Hepatocyte (in vitro differentiated cells): ENCODE data around the gene N4BP2L2. TPM values are rescaled to one million over a fixed set of nuclear protein-coding genes. Genes with fewer than 3 reads are reported as not detected.

Experiments
- DNase-seq: peaks from one replicate; pipeline ENCODE4 v3.0.0-alpha.2; 2016; ENCODE audit warnings: low spot score
- H2AFZ ChIP-seq: fragments of 200-600 bp; sonication (generic); 2 replicates; pipeline ENCODE4 v1.6.0; 2016; ENCODE audit warnings: antibody characterized with exemption, mild to moderate bottlenecking
- H3K27ac ChIP-seq: fragments of 200-600 bp; sonication (generic); 2 replicates; pipeline ENCODE4 v1.5.1; 2016; ENCODE audit warnings: mild to moderate bottlenecking
- H3K27me3 ChIP-seq: fragments of 200-600 bp; sonication (generic); 2 replicates; pipeline ENCODE4 v1.6.1; 2016
- H3K36me3 ChIP-seq: fragments of 200-600 bp; sonication (generic); replicated peaks from 2 replicates; pipeline ENCODE4 v1.5.1; 2016; ENCODE audit warnings: low read depth; ENCODE audit not compliant: insufficient read depth
- H3K4me1 ChIP-seq: fragments of 200-600 bp; sonication (generic); 2 replicates; pipeline ENCODE4 v1.5.1; 2016; ENCODE audit warnings: mild to moderate bottlenecking, moderate library complexity; ENCODE audit not compliant: insufficient read depth
- H3K4me2 ChIP-seq: fragments of 200-600 bp; sonication (generic); 2 replicates; pipeline ENCODE4 v1.6.0; 2016
- H3K4me3 ChIP-seq: fragments of 200-600 bp; sonication (generic); 2 replicates; pipeline ENCODE4 v1.5.1; 2016; ENCODE audit warnings: mild to moderate bottlenecking
- H3K79me2 ChIP-seq: fragments of 200-600 bp; sonication (generic); 2 replicates; pipeline ENCODE4 v1.6.0; 2017; ENCODE audit warnings: mild to moderate bottlenecking
- H3K9me2 ChIP-seq: fragments of 200-600 bp; sonication (generic); replicated peaks from 2 replicates; pipeline ENCODE4 v1.6.0; 2017; ENCODE audit warnings: mild to moderate bottlenecking; ENCODE audit not compliant: insufficient read depth
- H3K9me3 ChIP-seq: fragments of 200-600 bp; sonication (generic); 2 replicates; pipeline ENCODE4 v1.5.1; 2016; ENCODE audit warnings: low read depth, mild to moderate bottlenecking
- H4K20me1 ChIP-seq: fragments of 200-600 bp; sonication (generic); 2 replicates; pipeline ENCODE4 v1.6.0; 2016; ENCODE audit warnings: mild to moderate bottlenecking; ENCODE audit not compliant: insufficient read depth, poor library complexity, severe bottlenecking
- CTCF ChIP-seq: fragments of 200-600 bp; sonication (generic); IDR thresholded peaks from 2 replicates; pipeline ENCODE4 v1.5.1; 2016; ENCODE audit warnings: antibody characterized with exemption, mild to moderate bottlenecking; ENCODE audit not compliant: poor library complexity
- EZH2 ChIP-seq: fragments of 200-600 bp; sonication (generic); IDR thresholded peaks from 2 replicates; pipeline ENCODE4 v1.6.1; 2016; ENCODE audit warnings: antibody characterized with exemption, mild to moderate bottlenecking, borderline replicate concordance
- EZH2phosphoT487 ChIP-seq: fragments of 200-600 bp; sonication (generic); IDR thresholded peaks from one replicate; pipeline ENCODE4 v1.6.1; 2018; ENCODE audit warnings: antibody characterized with exemption, mild to moderate bottlenecking, low read depth, moderate library complexity; ENCODE audit not compliant: unreplicated experiment, severe bottlenecking
- WGBS: methylation state at CpG from one replicate; pipeline ENCODE4 v1.1.6; 2016; ENCODE audit warnings: low lambda C conversion rate; ENCODE audit errors: missing lambda C conversion rate; 5-methylcytosine and 5-hydroxymethylcytosine counted together
- polyA plus RNA-seq: library from polyadenylated mRNA; unstranded; fragments of >200 nt; fragmentation: Nextera tagmentation; extraction: Ambion mirVana; gene quantifications from 2 replicates; pipeline ENCODE4 v1.2.1, GENCODE V29; 2016
- total RNA-seq: library from RNA; depleted of rRNA; stranded (reverse); fragments of >200 nt; gene quantifications from 2 replicates; pipeline ENCODE4 v1.2.3, GENCODE V29; 2014

The N4BP2L2 gene
- total and polyA plus RNA-seq, 2 experiments from 2014 or later: 102 to 138 TPM

GRCh38 chr13:32390048-32390447 is 148.5 kb downstream of the N4BP2L2 start:
- Histone ChIP-seq H3K27me3 (no peaks in the 10 kb centered on the region), H3K27ac (no peak overlapping the region), H3K4me1 (no peaks in the 10 kb centered on the region), H3K9me2 (no peaks in the 10 kb centered on the region), H3K36me3 (no peaks in the 10 kb centered on the region), H3K4me2 (no peak overlapping the region), H3K79me2 (no peaks in the 10 kb centered on the region), H4K20me1 (no peaks in the 10 kb centered on the region), H2AFZ (no peak overlapping the region), H3K4me3 (no peak overlapping the region), H3K9me3 (no peaks in the 10 kb centered on the region)
- 88% methylated on average over 4 of the region's 4 CpGs for WGBS
- no peak for DNase-seq
- TF ChIP-seq EZH2 (no peak), EZH2phosphoT487 (no peak), CTCF (no peak)

- no peaks in the 10 kb centered on the region for H3K9me2 ChIP-seq
- H3K79me2 ChIP-seq: no peaks in the 10 kb centered on the region
- no peak for DNase-seq
- H3K27ac ChIP-seq: no peak overlapping the region
- no peaks in the 10 kb centered on the region for H3K4me1 ChIP-seq
- H2AFZ ChIP-seq: no peak overlapping the region
- H4K20me1 ChIP-seq: no peaks in the 10 kb centered on the region
- no peaks in the 10 kb centered on the region for H3K27me3 ChIP-seq
- H3K4me2 ChIP-seq: no peak overlapping the region
- no peaks in the 10 kb centered on the region for H3K9me3 ChIP-seq
- H3K4me3 ChIP-seq: no peak overlapping the region
- TF ChIP-seq EZH2phosphoT487: no peak
- no peak for TF ChIP-seq CTCF
- no peak for TF ChIP-seq EZH2
- no peaks in the 10 kb centered on the region for H3K36me3 ChIP-seq
Measured at GRCh38 chr13:32385410-32385809, 153.2 kb downstream of the N4BP2L2 start.

- H3K4me3 ChIP-seq: no peak overlapping the region
- no peaks in the 10 kb centered on the region for H3K27me3 ChIP-seq
- no peak for DNase-seq
- H3K79me2 ChIP-seq: no peaks in the 10 kb centered on the region
- no peak overlapping the region for H3K27ac ChIP-seq
- H2AFZ ChIP-seq: no peak overlapping the region
- WGBS: 90% methylated on average over 2 of the region's 2 CpGs
- H3K4me1 ChIP-seq: no peaks in the 10 kb centered on the region
- TF ChIP-seq EZH2phosphoT487 (no peak), CTCF (no peak), EZH2 (no peak)
- no peaks in the 10 kb centered on the region for H3K36me3 ChIP-seq
- no peaks in the 10 kb centered on the region for H3K9me3 ChIP-seq
- no peaks in the 10 kb centered on the region for H4K20me1 ChIP-seq
- H3K9me2 ChIP-seq: no peaks in the 10 kb centered on the region
- H3K4me2 ChIP-seq: no peak overlapping the region
Measured at GRCh38 chr13:32384702-32385101, 153.9 kb downstream of the N4BP2L2 start.

- Histone ChIP-seq H3K4me2 (no peak overlapping the region), H2AFZ (no peak overlapping the region), H3K4me3 (no peak overlapping the region), H3K27me3 (no peaks in the 10 kb centered on the region), H3K27ac (no peak overlapping the region), H3K79me2 (no peaks in the 10 kb centered on the region), H3K36me3 (no peaks in the 10 kb centered on the region), H3K9me2 (no peaks in the 10 kb centered on the region), H3K9me3 (no peaks in the 10 kb centered on the region), H3K4me1 (no peaks in the 10 kb centered on the region), H4K20me1 (no peaks in the 10 kb centered on the region)
- WGBS: 89% methylated on average over 5 of the region's 5 CpGs
- DNase-seq: no peak
- TF ChIP-seq EZH2 (no peak), CTCF (no peak), EZH2phosphoT487 (no peak)
Measured at GRCh38 chr13:32383836-32384618, 154.6 kb downstream of the N4BP2L2 start.
